DOHH2 (cell line): ENCODE measurements around the gene CALHM1.

Experiments
- H3F3A ChIP-seq: fragments of 200-600 bp; sonication (generic), shearing (Covaris generic); 2 replicates; pipeline ENCODE4 v1.6.0; 2016; ENCODE audit warnings: antibody characterized with exemption, mild to moderate bottlenecking; ENCODE audit not compliant: control insufficient read depth, insufficient read depth
- H3K27ac ChIP-seq: fragments of 200-600 bp; sonication (generic); 2 replicates; pipeline ENCODE4 v1.5.1; 2014; ENCODE audit warnings: low read depth, mild to moderate bottlenecking, low read length, moderate library complexity
- H3K27me3 ChIP-seq: fragments of 200-600 bp; sonication (generic); 2 replicates; pipeline ENCODE4 v1.6.1; 2014; ENCODE audit warnings: mild to moderate bottlenecking, low read length, mixed read lengths; ENCODE audit not compliant: control insufficient read depth
- H3K36me3 ChIP-seq: fragments of 200-600 bp; sonication (generic); 2 replicates; pipeline ENCODE4 v1.6.1; 2014; ENCODE audit warnings: mild to moderate bottlenecking, low read length, moderate library complexity, mixed read lengths; ENCODE audit not compliant: control insufficient read depth
- H3K4me1 ChIP-seq: fragments of 200-600 bp; sonication (generic); 2 replicates; pipeline ENCODE4 v1.6.1; 2014; ENCODE audit warnings: mild to moderate bottlenecking, low read length, mixed read lengths; ENCODE audit not compliant: control insufficient read depth
- H3K4me2 ChIP-seq: fragments of 200-600 bp; sonication (generic); 2 replicates; pipeline ENCODE4 v1.6.0; 2014; ENCODE audit warnings: mild to moderate bottlenecking, low read length, moderate library complexity
- H3K4me3 ChIP-seq: fragments of 200-600 bp; sonication (generic); 2 replicates; pipeline ENCODE4 v1.5.1; 2014; ENCODE audit warnings: mild to moderate bottlenecking, low read length, mixed read lengths
- H3K79me2 ChIP-seq: fragments of 200-600 bp; sonication (generic); 2 replicates; pipeline ENCODE4 v1.6.1; 2014; ENCODE audit warnings: mild to moderate bottlenecking, low read length, mixed read lengths; ENCODE audit not compliant: control insufficient read depth
- H3K9me2 ChIP-seq: fragments of 200-600 bp; sonication (generic); replicated peaks from 2 replicates; pipeline ENCODE4 v1.6.1; 2014; ENCODE audit warnings: mild to moderate bottlenecking, low read length, mixed read lengths; ENCODE audit not compliant: control insufficient read depth
- H3K9me3 ChIP-seq: fragments of 200-600 bp; sonication (generic); 2 replicates; pipeline ENCODE4 v1.6.1; 2014; ENCODE audit warnings: antibody characterized with exemption, low read length, mixed read lengths; ENCODE audit not compliant: control insufficient read depth, insufficient read depth
- H4K20me1 ChIP-seq: fragments of 200-600 bp; sonication (generic); 2 replicates; pipeline ENCODE4 v1.6.0; 2014; ENCODE audit warnings: low read depth, mild to moderate bottlenecking, antibody characterized with exemption, low read length, moderate library complexity; ENCODE audit not compliant: control insufficient read depth, insufficient read depth
- EZH2phosphoT487 ChIP-seq: fragments of 200-600 bp; sonication (generic); IDR thresholded peaks from 2 replicates; pipeline ENCODE4 v1.6.1; 2017; ENCODE audit warnings: borderline replicate concordance, mild to moderate bottlenecking, antibody characterized with exemption, low read length, moderate library complexity, mixed read lengths
- TF ChIP-seq, protein P1 (sequence below): fragments of 200-600 bp; sonication (generic); IDR thresholded peaks from one replicate; pipeline ENCODE4 v1.5.1; 2014; ENCODE audit warnings: antibody characterized with exemption, mild to moderate bottlenecking, low read depth, low read length; ENCODE audit not compliant: poor library complexity, severe bottlenecking

CALHM1 gene

GRCh38 chr10:103500481-103500880 is 41.8 kb upstream of the CALHM1 start:
- H3K4me3 ChIP-seq: no peak overlapping the region
- H3K4me1 ChIP-seq: no peaks in the 10 kb centered on the region
- H3K27ac ChIP-seq: no peak overlapping the region
- TF ChIP-seq EZH2phosphoT487: no peak
- TF ChIP-seq, protein P1, sequence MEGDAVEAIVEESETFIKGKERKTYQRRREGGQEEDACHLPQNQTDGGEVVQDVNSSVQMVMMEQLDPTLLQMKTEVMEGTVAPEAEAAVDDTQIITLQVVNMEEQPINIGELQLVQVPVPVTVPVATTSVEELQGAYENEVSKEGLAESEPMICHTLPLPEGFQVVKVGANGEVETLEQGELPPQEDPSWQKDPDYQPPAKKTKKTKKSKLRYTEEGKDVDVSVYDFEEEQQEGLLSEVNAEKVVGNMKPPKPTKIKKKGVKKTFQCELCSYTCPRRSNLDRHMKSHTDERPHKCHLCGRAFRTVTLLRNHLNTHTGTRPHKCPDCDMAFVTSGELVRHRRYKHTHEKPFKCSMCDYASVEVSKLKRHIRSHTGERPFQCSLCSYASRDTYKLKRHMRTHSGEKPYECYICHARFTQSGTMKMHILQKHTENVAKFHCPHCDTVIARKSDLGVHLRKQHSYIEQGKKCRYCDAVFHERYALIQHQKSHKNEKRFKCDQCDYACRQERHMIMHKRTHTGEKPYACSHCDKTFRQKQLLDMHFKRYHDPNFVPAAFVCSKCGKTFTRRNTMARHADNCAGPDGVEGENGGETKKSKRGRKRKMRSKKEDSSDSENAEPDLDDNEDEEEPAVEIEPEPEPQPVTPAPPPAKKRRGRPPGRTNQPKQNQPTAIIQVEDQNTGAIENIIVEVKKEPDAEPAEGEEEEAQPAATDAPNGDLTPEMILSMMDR: no peak
- H3K27me3 ChIP-seq: peaks cover 50% of the 10 kb centered on the region
- H3K4me2 ChIP-seq: no peak overlapping the region
- no peaks in the 10 kb centered on the region for H3K36me3 ChIP-seq
- no peaks in the 10 kb centered on the region for H3K9me3 ChIP-seq
- H3K9me2 ChIP-seq: no peaks in the 10 kb centered on the region
- H3K79me2 ChIP-seq: no peaks in the 10 kb centered on the region
- no peaks in the 10 kb centered on the region for H4K20me1 ChIP-seq
- no peaks in the 10 kb centered on the region for H3F3A ChIP-seq

GRCh38 chr10:103499881-103500280 is 41.2 kb upstream of the CALHM1 start:
- no peaks in the 10 kb centered on the region for H4K20me1 ChIP-seq
- TF ChIP-seq, protein P1: no peak
- no peak for TF ChIP-seq EZH2phosphoT487
- H3K27me3 ChIP-seq: peaks cover 56% of the 10 kb centered on the region
- H3K4me2 ChIP-seq: no peak overlapping the region
- H3F3A ChIP-seq: no peaks in the 10 kb centered on the region
- no peaks in the 10 kb centered on the region for H3K9me2 ChIP-seq
- H3K79me2 ChIP-seq: no peaks in the 10 kb centered on the region
- no peaks in the 10 kb centered on the region for H3K36me3 ChIP-seq
- H3K4me3 ChIP-seq: no peak overlapping the region
- no peak overlapping the region for H3K27ac ChIP-seq
- H3K4me1 ChIP-seq: no peaks in the 10 kb centered on the region
- H3K9me3 ChIP-seq: no peaks in the 10 kb centered on the region

DNA sequence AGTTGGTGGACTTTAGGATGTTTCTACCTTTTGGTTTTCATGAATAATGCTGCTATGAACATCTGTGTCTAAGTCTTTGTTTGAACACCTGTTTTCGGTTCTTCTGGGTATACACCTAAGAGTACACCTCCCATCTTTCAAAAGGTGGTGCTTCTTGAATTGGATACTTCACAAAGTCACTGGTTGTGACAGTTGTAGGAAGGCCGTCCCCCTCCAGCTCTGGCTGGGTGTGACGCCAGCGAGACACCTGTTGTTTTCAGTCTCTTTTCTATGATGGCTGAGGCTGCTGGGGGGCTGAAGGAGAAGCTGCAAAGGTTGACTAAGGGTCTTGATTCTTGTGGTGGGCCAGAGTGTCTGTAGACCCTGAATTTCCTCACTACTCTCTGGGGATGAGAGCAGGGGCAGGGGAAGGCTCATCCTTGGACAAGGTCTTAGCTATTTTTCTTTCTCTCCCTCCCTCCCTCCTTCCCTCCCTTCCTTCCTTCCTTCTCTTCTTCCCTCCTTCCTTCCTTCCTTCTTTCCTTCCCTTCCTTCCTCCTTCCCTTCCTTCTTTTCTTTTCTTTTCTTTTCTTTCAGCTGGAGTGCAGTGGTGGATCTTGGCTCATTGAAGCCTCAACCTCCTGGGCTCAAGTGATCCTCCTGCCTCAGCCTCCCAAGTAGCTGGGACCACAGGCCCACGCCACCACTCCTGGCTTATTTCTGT is 40.4 kb upstream of the CALHM1 start:
- no peak overlapping the region for H3K4me2 ChIP-seq
- no peaks in the 10 kb centered on the region for H3K79me2 ChIP-seq
- no peak overlapping the region for H3K27ac ChIP-seq
- TF ChIP-seq, protein P1: no peak
- no peak for TF ChIP-seq EZH2phosphoT487
- H3K4me3 ChIP-seq: no peak overlapping the region
- H3F3A ChIP-seq: no peaks in the 10 kb centered on the region
- H3K36me3 ChIP-seq: no peaks in the 10 kb centered on the region
- no peaks in the 10 kb centered on the region for H3K9me2 ChIP-seq
- H3K27me3 ChIP-seq: peaks cover 61% of the 10 kb centered on the region
- H3K4me1 ChIP-seq: peaks cover 5% of the 10 kb centered on the region
- H4K20me1 ChIP-seq: no peaks in the 10 kb centered on the region
- no peaks in the 10 kb centered on the region for H3K9me3 ChIP-seq
